Gastrocnemius medialis (tissue), 4 donors: Measurements from ENCODE around the gene DVL1. TPM values are rescaled to one million over a fixed set of nuclear protein-coding genes. Genes with fewer than 3 reads are reported as not detected.

Experiments used
- ATAC-seq, 2 donors: fragments of 150-250 bp; one replicate each; pipeline ENCODE4 v1.9.1; 2016
- DNase-seq, 2 donors: peaks; one replicate each; pipeline ENCODE4 v3.0.0-alpha.2; 2019
- H3K27ac ChIP-seq, 4 donors: fragments of 200-600 bp; sonication (generic); 1 replicate in 1 of 4; 2 replicates in 3 of 4; pipeline ENCODE4 v1.5.1; 2016 to 2018; ENCODE audit warnings: mild to moderate bottlenecking in 2 of 4, moderate library complexity in 1 of 4
- H3K27me3 ChIP-seq, 3 donors: fragments of 200-600 bp; sonication (generic) in 2 of 3; 1 replicate in 1 of 3; 2 replicates in 2 of 3; pipeline versions ENCODE4 v1.5.1 to v1.6.0; 2016 to 2019; ENCODE audit warnings: mild to moderate bottlenecking in 1 of 3, moderate library complexity in 1 of 3
- H3K36me3 ChIP-seq, 2 donors: fragments of 200-600 bp; sonication (generic) in 1 of 2; one replicate each; pipeline ENCODE4 v1.5.1; 2017 to 2018
- H3K4me1 ChIP-seq, 2 donors: fragments of 200-600 bp; sonication (generic) in 1 of 2; one replicate each; pipeline ENCODE4 v1.5.1; 2016 to 2017; ENCODE audit warnings: mild to moderate bottlenecking in 2 of 2
- H3K4me3 ChIP-seq, 4 donors: fragments of 200-600 bp; sonication (generic) in 3 of 4; 1 replicate in 1 of 4; 2 replicates in 3 of 4; pipeline ENCODE4 v1.5.1; 2016 to 2019; ENCODE audit warnings: mild to moderate bottlenecking in 2 of 4
- H3K9me3 ChIP-seq, 3 donors: fragments of 200-600 bp; sonication (generic) in 2 of 3; 1 replicate in 1 of 3; 2 replicates in 2 of 3; pipeline ENCODE4 v1.5.1; 2016 to 2019
- POLR2A ChIP-seq, 2 donors: fragments of 450-650 bp; IDR thresholded peaks; one replicate each; pipeline ENCODE4 v1.6.1; 2017; ENCODE audit warnings: antibody characterized with exemption in 2 of 2, mild to moderate bottlenecking in 2 of 2, moderate library complexity in 2 of 2
- in situ Hi-C, 4 donors: fragments of 200-750 bp; cut with MboI; loops; one replicate each; pipeline versions ENCODE4 v1.15.0 to v1.8.0; 2017; ENCODE audit warnings: low sequenced_read_pairs in 4 of 4
- intact Hi-C: fragments of 100-400 bp; cut with DNase I; formaldehyde crosslinking; loops from one replicate; pipeline ENCODE4 v1.15.1; 2023; ENCODE audit warnings: low total_unique reads
- total RNA-seq, 4 donors: library from RNA; depleted of rRNA; stranded (reverse); fragments of >200 nt; gene quantifications; one replicate each; pipeline versions ENCODE4 v1.1.0 to v1.2.3, GENCODE V29; 2016
- TF ChIP-seq, protein P1 (sequence below), 5 experiments: fragments of 450-650 bp in 3 of 5; fragments of 200-600 bp in 2 of 5; sonication (generic) in 2 of 5; IDR thresholded peaks in 4 of 5; conservative IDR thresholded peaks in 1 of 5; 1 replicate in 4 of 5; 2 replicates in 1 of 5; pipeline ENCODE4 v1.5.1; 2016 to 2019; ENCODE audit warnings: antibody characterized with exemption in 5 of 5, mild to moderate bottlenecking in 3 of 5, moderate library complexity in 3 of 5

Gene DVL1
- total RNA-seq, 4 donors from 2014 or later = 196 to 311 (median 258) TPM

DNA sequence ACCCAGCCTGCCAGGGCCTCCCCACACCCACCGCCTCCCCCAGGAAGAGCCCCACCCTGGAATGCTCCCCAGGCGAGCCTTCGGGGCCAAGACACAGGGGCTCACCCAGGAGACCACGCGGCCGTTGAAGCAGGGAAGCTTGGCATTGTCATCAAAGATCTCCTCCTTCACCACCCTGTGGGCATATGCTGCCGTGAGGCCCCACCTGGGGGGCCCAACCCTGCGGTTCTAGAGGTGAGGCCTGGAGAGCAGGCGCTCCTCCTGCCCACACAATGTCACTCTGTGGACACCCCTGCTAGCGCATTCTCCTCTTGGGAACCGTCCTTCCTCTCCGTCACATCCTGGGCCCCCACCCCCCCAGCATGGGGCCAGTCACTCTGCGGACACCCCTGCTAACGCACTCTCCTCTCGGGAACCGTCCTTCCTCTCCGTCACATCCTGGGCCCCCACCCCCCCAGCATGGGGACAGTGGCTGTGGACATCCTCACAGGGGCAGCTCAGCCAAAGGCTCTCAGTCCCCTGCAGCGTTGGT, 6.6 kb downstream of the DVL1 start:
- Histone ChIP-seq H3K27me3 (no peaks in the 10 kb centered on the region), H3K36me3 (peaks cover 0 to 41% of the 10 kb centered on the region in 2 donors), H3K9me3 (no peaks in the 10 kb centered on the region), H3K4me1 (peaks cover 47 to 60% of the 10 kb centered on the region in 2 donors), H3K27ac (peak overlapping the region; percentile 96 to 99 (median 98)), H3K4me3 (no peak overlapping the region)
- TF ChIP-seq POLR2A (IDR thresholded peaks at IDR 0.05) = no peak
- TF ChIP-seq, protein P1, sequence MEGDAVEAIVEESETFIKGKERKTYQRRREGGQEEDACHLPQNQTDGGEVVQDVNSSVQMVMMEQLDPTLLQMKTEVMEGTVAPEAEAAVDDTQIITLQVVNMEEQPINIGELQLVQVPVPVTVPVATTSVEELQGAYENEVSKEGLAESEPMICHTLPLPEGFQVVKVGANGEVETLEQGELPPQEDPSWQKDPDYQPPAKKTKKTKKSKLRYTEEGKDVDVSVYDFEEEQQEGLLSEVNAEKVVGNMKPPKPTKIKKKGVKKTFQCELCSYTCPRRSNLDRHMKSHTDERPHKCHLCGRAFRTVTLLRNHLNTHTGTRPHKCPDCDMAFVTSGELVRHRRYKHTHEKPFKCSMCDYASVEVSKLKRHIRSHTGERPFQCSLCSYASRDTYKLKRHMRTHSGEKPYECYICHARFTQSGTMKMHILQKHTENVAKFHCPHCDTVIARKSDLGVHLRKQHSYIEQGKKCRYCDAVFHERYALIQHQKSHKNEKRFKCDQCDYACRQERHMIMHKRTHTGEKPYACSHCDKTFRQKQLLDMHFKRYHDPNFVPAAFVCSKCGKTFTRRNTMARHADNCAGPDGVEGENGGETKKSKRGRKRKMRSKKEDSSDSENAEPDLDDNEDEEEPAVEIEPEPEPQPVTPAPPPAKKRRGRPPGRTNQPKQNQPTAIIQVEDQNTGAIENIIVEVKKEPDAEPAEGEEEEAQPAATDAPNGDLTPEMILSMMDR (IDR thresholded peaks at IDR 0.05 in 4 of 5, conservative IDR thresholded peaks at IDR 0.05 in 1 of 5) = no peak
- DNase-seq (no peak), ATAC-seq (no peak)
- intact Hi-C loops = no loop called here
- in situ Hi-C loops = no loop called here

DNA sequence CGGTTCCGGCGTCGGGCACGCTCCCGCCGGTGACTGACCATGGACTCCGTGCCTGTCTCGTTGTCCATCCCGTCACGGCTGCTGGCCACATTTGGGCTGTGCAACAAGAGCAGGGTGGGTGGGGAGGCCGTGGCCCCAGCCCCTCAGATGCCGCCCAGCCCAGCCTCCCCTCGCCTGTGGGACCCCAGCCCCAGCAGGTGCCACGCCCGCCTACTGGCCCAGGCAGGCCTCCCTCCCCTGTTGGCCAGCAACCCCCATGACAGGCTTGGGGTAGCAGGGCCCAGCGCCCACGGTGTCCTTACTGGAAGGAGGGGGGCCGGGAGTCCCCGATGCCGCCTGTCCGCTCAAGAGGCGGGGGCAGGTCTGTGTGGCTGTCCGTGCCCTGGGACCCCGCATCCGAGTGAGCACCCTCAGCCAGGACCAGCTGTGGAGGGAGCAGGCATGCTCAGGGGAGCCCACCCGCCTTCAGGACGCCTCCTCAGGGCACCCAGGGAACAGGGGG, 7.1 kb downstream of the DVL1 start:
- in situ Hi-C loops = no loop called here
- no peak for TF ChIP-seq POLR2A (IDR thresholded peaks at IDR 0.05)
- TF ChIP-seq, protein P1 (IDR thresholded peaks at IDR 0.05 in 4 of 5, conservative IDR thresholded peaks at IDR 0.05 in 1 of 5) = no peak
- no peaks in the 10 kb centered on the region for H3K9me3 ChIP-seq
- peaks cover 42 to 54% of the 10 kb centered on the region in 2 donors for H3K4me1 ChIP-seq
- ATAC-seq (no peak), DNase-seq (no peak)
- H3K4me3 ChIP-seq = no peak overlapping the region
- H3K27me3 ChIP-seq = no peaks in the 10 kb centered on the region
- peak overlapping the region in 2 of 4 donors; percentile 98 to 99 for H3K27ac ChIP-seq
- intact Hi-C loops = no loop called here
- H3K36me3 ChIP-seq = peaks cover 0 to 46% of the 10 kb centered on the region in 2 donors

DNA sequence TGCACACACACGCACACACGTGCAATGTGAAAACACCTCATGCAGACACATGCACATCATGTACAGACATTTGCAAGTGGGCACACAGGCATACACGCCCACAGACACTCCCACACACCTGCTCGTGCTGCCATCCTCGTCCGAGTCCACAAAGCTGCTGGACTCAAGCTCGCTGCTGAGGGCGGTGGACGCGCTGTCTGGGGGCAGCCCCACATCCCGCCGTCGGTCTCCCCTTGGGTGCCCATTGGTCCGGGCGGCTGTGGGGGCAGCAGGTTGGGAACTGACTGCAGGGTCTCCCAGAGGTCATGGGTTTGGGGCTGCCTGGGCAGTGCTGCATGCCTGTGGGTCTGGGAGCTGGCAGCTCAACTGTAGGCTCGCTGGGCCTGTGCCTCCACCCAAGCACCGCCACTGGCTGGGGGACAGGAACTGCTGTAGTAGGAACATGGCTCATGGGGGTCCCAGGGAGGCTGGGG, 7.6 kb downstream of the DVL1 start:
- intact Hi-C loops (no loop called here), in situ Hi-C loops (no loop called here)
- TF ChIP-seq POLR2A (IDR thresholded peaks at IDR 0.05) = no peak
- TF ChIP-seq, protein P1 (IDR thresholded peaks at IDR 0.05 in 4 of 5, conservative IDR thresholded peaks at IDR 0.05 in 1 of 5) = no peak
- H3K9me3 ChIP-seq = no peaks in the 10 kb centered on the region
- H3K4me3 ChIP-seq = no peak overlapping the region
- H3K27ac ChIP-seq = no peak overlapping the region
- peaks cover 37 to 49% of the 10 kb centered on the region in 2 donors for H3K4me1 ChIP-seq
- H3K36me3 ChIP-seq = peaks cover 0 to 51% of the 10 kb centered on the region in 2 donors
- DNase-seq = no peak
- H3K27me3 ChIP-seq = no peaks in the 10 kb centered on the region
- ATAC-seq = no peak

DNA sequence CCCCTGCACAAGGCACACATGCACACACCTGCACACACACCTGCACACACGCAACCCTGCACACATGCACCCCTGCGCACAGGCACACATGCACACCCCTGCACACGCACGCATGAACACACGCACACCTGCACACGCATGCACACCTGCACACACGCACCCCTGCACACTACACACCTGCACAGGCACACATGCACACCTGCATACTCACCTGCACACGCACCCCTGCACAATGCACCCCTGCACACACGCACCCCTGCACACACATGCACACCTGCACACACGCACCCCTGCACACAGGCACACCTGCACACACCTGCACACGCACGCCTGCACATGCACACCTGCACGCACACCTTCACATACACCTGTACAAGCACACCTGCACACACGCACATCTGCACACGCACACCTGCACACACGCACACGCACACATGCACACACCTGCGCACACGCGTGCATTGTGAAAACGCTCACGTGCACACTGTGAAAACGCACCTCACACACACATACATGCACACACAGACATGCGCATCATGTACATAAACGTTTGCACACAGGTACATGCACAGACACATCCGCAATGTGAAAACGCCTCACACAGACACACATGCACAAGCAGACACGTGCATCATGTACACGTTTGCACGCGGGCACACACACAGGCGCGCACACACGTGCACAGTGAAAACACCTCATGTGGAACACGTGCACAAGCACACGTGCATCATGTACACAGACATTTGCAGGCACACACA, 8.2 kb downstream of the DVL1 start:
- ATAC-seq = no peak
- Histone ChIP-seq H3K9me3 (no peaks in the 10 kb centered on the region), H3K36me3 (peaks cover 0 to 55% of the 10 kb centered on the region in 2 donors), H3K4me1 (peaks cover 30 to 43% of the 10 kb centered on the region in 2 donors), H3K27ac (no peak overlapping the region), H3K4me3 (no peak overlapping the region), H3K27me3 (no peaks in the 10 kb centered on the region)
- in situ Hi-C loops = no loop called here
- no peak for DNase-seq
- intact Hi-C loops = no loop called here
- TF ChIP-seq, protein P1 (IDR thresholded peaks at IDR 0.05 in 4 of 5, conservative IDR thresholded peaks at IDR 0.05 in 1 of 5) = no peak
- no peak for TF ChIP-seq POLR2A (IDR thresholded peaks at IDR 0.05)
